IMR-90 (cell line): ENCODE results near the gene ASMTL.

Source experiments
- CEBPB ChIP-seq: IDR thresholded peaks from 2 replicates; pipeline ENCODE4 v1.6.1; 2012; ENCODE audit warnings: low read depth, low read length, improper control_type of control experiment
- CTCF ChIP-seq: conservative IDR thresholded peaks from 2 replicates; pipeline ENCODE4 v1.5.1; 2012; ENCODE audit warnings: mild to moderate bottlenecking, low read depth, low read length, improper control_type of control experiment
- MAFK ChIP-seq: IDR thresholded peaks from 2 replicates; pipeline ENCODE4 v1.6.1; 2012; ENCODE audit warnings: low read depth, low read length, improper control_type of control experiment
- POLR2A ChIP-seq: IDR thresholded peaks from 2 replicates; pipeline ENCODE4 v1.6.1; 2012; ENCODE audit warnings: mild to moderate bottlenecking, low read depth, low read length
- RAD21 ChIP-seq: IDR thresholded peaks from 2 replicates; pipeline ENCODE4 v1.6.1; 2012; ENCODE audit warnings: low read length, improper control_type of control experiment
- SMC3 ChIP-seq: fragments of 150-350 bp; IDR thresholded peaks from 2 replicates; pipeline ENCODE4 v1.6.1; 2016; ENCODE audit warnings: low read depth, mild to moderate bottlenecking, antibody characterized with exemption, low read length, moderate library complexity
- USF2 ChIP-seq: fragments of 150-350 bp; IDR thresholded peaks from 2 replicates; pipeline ENCODE4 v1.6.1; 2017; ENCODE audit warnings: mild to moderate bottlenecking, antibody characterized with exemption, low read length, low read depth

- TF ChIP-seq CTCF, result no peak
- no peak for TF ChIP-seq POLR2A
- no peak for TF ChIP-seq RAD21
- no peak for TF ChIP-seq CEBPB
- no peak for TF ChIP-seq SMC3
- no peak for TF ChIP-seq MAFK
- no peak for TF ChIP-seq USF2
Observed at GRCh38 chrX:1462110-1462509, 9.4 kb upstream of the ASMTL start.
